IMR-90 (cell line): Measurements from ENCODE around the gene ENHO. TPM values are rescaled to one million over a fixed set of nuclear protein-coding genes. Genes with fewer than 3 reads are reported as not detected.

Experiments
- ATAC-seq: fragments of 200-7000 bp; cut with Tn5 transposase; 2 replicates; pipeline ENCODE4 v1.9.1; 2020; ENCODE audit warnings: low read depth, mild to moderate bottlenecking, moderate library complexity
- BruUV-seq: library from RNA; stranded (reverse); fragments of 400-500 nt; replicated peaks from 2 replicates; lab custom pipeline; 2021; lab: Mats Ljungman, UMichigan
- CTCF ChIA-PET: fragments of 300-600 bp; formaldehyde crosslinking; extraction: SDS; loops from one replicate; lab custom pipeline; 2021; ENCODE audit warnings: antibody characterized with exemption; lab: Yijun Ruan, JAX
- POLR2A ChIA-PET: fragments of 300-600 bp; sonication (Branson Sonifier 250); formaldehyde crosslinking; loops from one replicate; lab custom pipeline; 2022; ENCODE audit warnings: antibody characterized with exemption; ENCODE audit not compliant: unreplicated experiment; lab: Charles Lee
- DNase-seq: peaks from one replicate; pipeline ENCODE4 v3.0.0; 2013
- H2AFZ ChIP-seq: replicated peaks from 2 replicates; pipeline ENCODE3; 2013; ENCODE audit warnings: low read length, mild to moderate bottlenecking; ENCODE audit not compliant: poor library complexity
- H2AK5ac ChIP-seq: 2 replicates; pipeline ENCODE4 v1.6.1; 2013; ENCODE audit warnings: low read depth, low read length, inconsistent platforms
- H2AK9ac ChIP-seq: replicated peaks from 2 replicates; pipeline ENCODE3; 2013; ENCODE audit warnings: mild to moderate bottlenecking, low read depth, low read length, moderate library complexity; ENCODE audit not compliant: poor library complexity
- H2BK120ac ChIP-seq: 2 replicates; pipeline ENCODE4 v1.6.1; 2013; ENCODE audit warnings: low read depth, low read length, inconsistent platforms
- H2BK15ac ChIP-seq: 3 replicates; pipeline ENCODE4 v1.6.1; 2013; ENCODE audit warnings: low read depth, low read length, inconsistent platforms
- H2BK20ac ChIP-seq: 2 replicates; pipeline ENCODE4 v1.6.1; 2013; ENCODE audit warnings: low read depth, mild to moderate bottlenecking, inconsistent platforms, low read length, moderate library complexity
- H2BK5ac ChIP-seq: 2 replicates; pipeline ENCODE4 v1.6.1; 2013; ENCODE audit warnings: mild to moderate bottlenecking, low read depth, low read length, inconsistent platforms; ENCODE audit not compliant: poor library complexity, severe bottlenecking
- H3K14ac ChIP-seq: replicated peaks from 2 replicates; pipeline ENCODE4 v1.6.1; 2013; ENCODE audit warnings: low read depth, low read length, inconsistent platforms
- H3K18ac ChIP-seq: 2 replicates; pipeline ENCODE4 v1.6.1; 2013; ENCODE audit warnings: low read depth, low read length, control low read depth
- H3K23ac ChIP-seq: 2 replicates; pipeline ENCODE4 v1.6.1; 2013; ENCODE audit warnings: low read depth, low read length, inconsistent platforms
- H3K27ac ChIP-seq: 2 replicates; pipeline ENCODE4 v1.5.1; 2013; ENCODE audit warnings: mild to moderate bottlenecking, control low read depth, low read length; ENCODE audit not compliant: insufficient read depth
- H3K27me3 ChIP-seq: 2 replicates; pipeline ENCODE4 v1.6.1; 2013; ENCODE audit warnings: low read length; ENCODE audit not compliant: control insufficient read depth, insufficient read depth
- H3K36me3 ChIP-seq: 2 replicates; pipeline ENCODE4 v1.6.1; 2013; ENCODE audit warnings: low read length, mixed read lengths; ENCODE audit not compliant: control insufficient read depth, insufficient read depth
- H3K4ac ChIP-seq: 2 replicates; pipeline ENCODE4 v1.6.1; 2013; ENCODE audit warnings: low read depth, low read length, inconsistent platforms
- H3K4me1 ChIP-seq: 2 replicates; pipeline ENCODE4 v1.6.1; 2013; ENCODE audit warnings: low read length, mixed read lengths; ENCODE audit not compliant: control insufficient read depth, insufficient read depth
- H3K4me2 ChIP-seq: 2 replicates; pipeline ENCODE4 v1.6.1; 2013; ENCODE audit warnings: low read depth, mild to moderate bottlenecking, control low read depth, low read length, moderate library complexity
- H3K4me3 ChIP-seq: 2 replicates; pipeline ENCODE4 v1.5.1; 2013; ENCODE audit warnings: low read depth, mild to moderate bottlenecking, control low read depth, low read length, moderate library complexity; ENCODE audit not compliant: insufficient read depth
- H3K56ac ChIP-seq: 2 replicates; pipeline ENCODE4 v1.6.1; 2013; ENCODE audit warnings: low read length, inconsistent platforms; ENCODE audit not compliant: insufficient read depth; ENCODE audit errors: extremely low read depth
- H3K79me1 ChIP-seq, 2 experiments: 2 replicates each; pipeline ENCODE4 v1.6.1; 2013; ENCODE audit warnings: low read length in 2 of 2, inconsistent platforms in 1 of 2, low read depth in 1 of 2
- H3K9ac ChIP-seq: 2 replicates; pipeline ENCODE4 v1.6.1; 2013; ENCODE audit warnings: low read depth, low read length, control low read depth
- H3K9me1 ChIP-seq: 2 replicates; pipeline ENCODE4 v1.6.1; 2013; ENCODE audit warnings: low read length, inconsistent platforms; ENCODE audit not compliant: insufficient read depth
- H3K9me3 ChIP-seq: 2 replicates; pipeline ENCODE4 v1.6.1; 2013; ENCODE audit warnings: low read length; ENCODE audit not compliant: control insufficient read depth, insufficient read depth
- H4K20me1 ChIP-seq: 2 replicates; pipeline ENCODE4 v1.6.1; 2013; ENCODE audit warnings: low read length, inconsistent platforms; ENCODE audit not compliant: insufficient read depth
- H4K5ac ChIP-seq: 2 replicates; pipeline ENCODE4 v1.6.1; 2013; ENCODE audit warnings: mild to moderate bottlenecking, low read depth, low read length, control low read depth
- H4K8ac ChIP-seq, 2 experiments: 2 replicates each; pipeline ENCODE4 v1.6.1; 2013; ENCODE audit warnings: low read depth in 2 of 2, low read length in 2 of 2, control low read depth in 1 of 2, inconsistent platforms in 1 of 2
- H4K91ac ChIP-seq: 2 replicates; pipeline ENCODE4 v1.6.1; 2013; ENCODE audit warnings: low read depth, low read length, inconsistent platforms; ENCODE audit not compliant: insufficient read depth
- CEBPB ChIP-seq: IDR thresholded peaks from 2 replicates; pipeline ENCODE4 v1.6.1; 2012; ENCODE audit warnings: low read depth, low read length, improper control_type of control experiment
- MAFK ChIP-seq: IDR thresholded peaks from 2 replicates; pipeline ENCODE4 v1.6.1; 2012; ENCODE audit warnings: low read depth, low read length, improper control_type of control experiment
- MAZ ChIP-seq: IDR thresholded peaks from 2 replicates; pipeline ENCODE4 v1.6.1; 2012; ENCODE audit warnings: low read depth, mild to moderate bottlenecking, low read length, improper control_type of control experiment, moderate library complexity, borderline replicate concordance
- MXI1 ChIP-seq: IDR thresholded peaks from 2 replicates; pipeline ENCODE4 v1.6.1; 2012; ENCODE audit warnings: low read depth, mild to moderate bottlenecking, low read length, moderate library complexity, borderline replicate concordance
- NFE2L2 ChIP-seq: fragments of 150-350 bp; IDR thresholded peaks from 2 replicates; pipeline ENCODE4 v1.6.1; 2016; ENCODE audit warnings: low read depth, mild to moderate bottlenecking, low read length
- RAD21 ChIP-seq: IDR thresholded peaks from 2 replicates; pipeline ENCODE4 v1.6.1; 2012; ENCODE audit warnings: low read length, improper control_type of control experiment
- RCOR1 ChIP-seq: IDR thresholded peaks from 2 replicates; pipeline ENCODE4 v1.6.1; 2012; ENCODE audit warnings: mild to moderate bottlenecking, low read length, improper control_type of control experiment; ENCODE audit not compliant: insufficient replicate concordance
- WGBS, 2 experiments: methylation state at CpG; one replicate each; pipeline versions ENCODE4 v1.1.5 to v1.1.7; 2013; ENCODE audit warnings: missing lambda C conversion rate in 2 of 2; ENCODE audit not compliant: insufficient read length in 1 of 2; ENCODE audit errors: extremely low coverage in 2 of 2; 5-methylcytosine and 5-hydroxymethylcytosine counted together
- dilution Hi-C: fragments of 300-500 bp; cut with HindIII; formaldehyde crosslinking; loops from one replicate; pipeline ENCODE4 v1.14.3; 2018; ENCODE audit warnings: low sequenced_read_pairs; ENCODE audit not compliant: unreplicated experiment
- in situ Hi-C: fragments of 300-500 bp; cut with MboI; formaldehyde crosslinking; loops from 3 replicates; pipeline ENCODE4 v1.14.3; 2019; ENCODE audit warnings: low sequenced_read_pairs, inconsistent platforms, mixed read lengths
- intact Hi-C: fragments of 100-400 bp; cut with micrococcal nuclease; formaldehyde crosslinking; loops from 2 replicates; pipeline ENCODE4 v1.10.0; 2022
- polyA plus RNA-seq, 3 experiments: library from polyadenylated mRNA; depleted of rRNA; stranded (reverse); fragments of >200 nt; gene quantifications; 2 replicates each; pipeline ENCODE4 v1.2.3, GENCODE V29; 2012; ENCODE audit warnings: low replicate concordance in 1 of 3
- total RNA-seq: library from RNA; depleted of rRNA; stranded (reverse); fragments of >200 nt; gene quantifications from 2 replicates; pipeline ENCODE4 v1.2.3, GENCODE V29; 2012
- TF ChIP-seq, protein P1 (sequence below): conservative IDR thresholded peaks from 2 replicates; pipeline ENCODE4 v1.5.1; 2012; ENCODE audit warnings: mild to moderate bottlenecking, low read depth, low read length, improper control_type of control experiment
- TF ChIP-seq, protein P2 (sequence below): fragments of 150-350 bp; IDR thresholded peaks from 2 replicates; pipeline ENCODE4 v1.6.1; 2017; ENCODE audit warnings: mild to moderate bottlenecking, antibody characterized with exemption, low read length, low read depth

The ENHO gene
- total and polyA plus RNA-seq, 2 of the 4 experiments (the other 2 are of a cell fraction): not detected

DNA sequence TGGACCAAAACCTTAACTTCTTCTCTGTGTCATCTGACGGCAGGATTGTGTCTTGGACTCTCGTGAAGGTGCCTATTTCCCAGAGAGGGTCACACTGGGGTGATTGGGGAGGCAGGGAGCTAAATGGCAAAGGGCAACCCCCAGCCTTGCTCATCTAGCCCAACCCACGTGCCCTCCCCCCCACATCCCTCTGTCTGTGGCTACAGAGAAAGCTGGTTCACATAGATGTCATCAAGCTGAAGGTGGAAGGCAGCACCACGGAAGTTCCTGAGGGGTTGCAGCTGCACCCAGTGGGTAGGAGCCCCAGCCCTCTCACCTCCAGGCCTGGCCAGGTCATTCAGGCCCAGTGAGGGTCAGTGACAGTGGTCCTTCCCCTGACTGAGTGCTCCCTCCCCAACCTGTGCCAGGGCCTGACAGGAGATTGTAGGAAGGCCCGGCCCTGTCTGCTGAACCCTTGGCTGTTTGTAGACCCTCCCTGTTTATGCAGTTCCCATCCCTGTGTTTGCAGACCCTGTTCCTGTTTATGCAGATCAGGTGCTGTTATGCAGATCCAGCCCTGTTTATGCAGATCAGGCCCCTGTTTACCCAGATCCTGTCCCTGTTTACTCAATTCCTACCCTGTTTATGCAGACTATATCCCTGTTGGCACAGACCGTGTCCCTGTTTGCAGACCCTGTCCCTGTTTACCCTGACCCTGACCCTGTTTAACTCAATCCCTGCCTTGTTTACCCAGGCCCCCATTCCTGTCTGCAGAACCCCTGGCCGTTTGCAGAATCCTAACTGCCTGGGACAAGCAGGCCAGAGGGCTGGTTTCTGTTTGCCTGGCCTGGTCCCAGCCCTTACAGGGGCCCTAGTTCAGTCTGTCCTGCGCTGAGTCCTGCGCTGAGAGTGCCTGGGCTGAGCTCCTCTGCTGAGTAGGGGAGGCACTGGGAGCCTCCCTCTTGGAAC lies 10.4 kb downstream of the ENHO start (continued):
- no peak for TF ChIP-seq RAD21

DNA sequence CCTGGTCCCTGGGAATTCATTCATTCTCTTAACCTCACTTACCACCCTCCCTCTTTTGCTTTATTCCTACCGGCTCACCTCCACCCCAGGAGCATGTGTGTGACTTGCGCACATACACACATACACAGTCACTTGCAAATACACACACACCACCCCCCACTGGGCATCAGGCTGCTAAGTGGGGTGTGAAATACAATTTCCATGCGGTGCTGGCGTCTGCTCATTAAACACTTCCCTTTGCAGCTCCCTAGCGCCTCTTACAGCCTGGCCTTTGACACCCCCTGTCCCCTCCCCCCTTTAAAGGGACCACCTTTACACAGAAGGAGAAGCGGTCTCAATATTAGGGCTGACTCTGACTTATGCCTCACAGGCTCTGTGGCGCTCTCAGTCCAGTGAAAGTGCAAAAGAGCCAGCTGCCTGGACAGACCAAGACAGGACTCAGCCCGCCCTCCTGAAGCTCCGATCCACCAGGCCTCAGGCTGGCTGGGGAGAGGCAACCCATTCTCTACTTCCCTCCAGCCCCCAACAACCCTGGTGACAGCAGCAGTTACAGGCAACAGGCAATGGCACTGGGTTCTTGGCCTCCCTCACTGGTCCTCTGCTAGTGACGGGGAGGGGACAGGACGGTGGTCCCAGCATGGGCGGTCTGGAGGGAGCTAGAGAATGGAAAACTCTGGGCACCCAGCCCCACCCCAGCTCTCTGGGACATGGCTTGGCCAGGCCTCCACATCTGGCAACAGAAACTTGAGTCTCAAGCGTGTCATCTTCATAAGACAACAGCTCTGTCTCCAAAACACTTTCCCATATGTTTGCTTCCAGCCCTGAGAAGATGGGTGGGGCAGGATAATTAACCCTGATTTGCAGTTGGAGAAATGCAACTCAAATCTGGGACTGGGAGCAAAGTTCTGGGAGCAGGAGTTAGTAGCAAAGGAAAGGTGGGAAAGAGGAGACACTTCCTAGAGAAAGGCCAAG lies 12.0 kb downstream of the ENHO start:
- H3K4me1 ChIP-seq: no peaks in the 10 kb centered on the region
- H4K20me1 ChIP-seq: no peaks in the 10 kb centered on the region
- TF ChIP-seq NFE2L2 (no peak), RAD21 (no peak), RCOR1 (no peak), MAFK (no peak), CEBPB (no peak), MAZ (no peak), MXI1 (no peak)
- TF ChIP-seq, protein P1, sequence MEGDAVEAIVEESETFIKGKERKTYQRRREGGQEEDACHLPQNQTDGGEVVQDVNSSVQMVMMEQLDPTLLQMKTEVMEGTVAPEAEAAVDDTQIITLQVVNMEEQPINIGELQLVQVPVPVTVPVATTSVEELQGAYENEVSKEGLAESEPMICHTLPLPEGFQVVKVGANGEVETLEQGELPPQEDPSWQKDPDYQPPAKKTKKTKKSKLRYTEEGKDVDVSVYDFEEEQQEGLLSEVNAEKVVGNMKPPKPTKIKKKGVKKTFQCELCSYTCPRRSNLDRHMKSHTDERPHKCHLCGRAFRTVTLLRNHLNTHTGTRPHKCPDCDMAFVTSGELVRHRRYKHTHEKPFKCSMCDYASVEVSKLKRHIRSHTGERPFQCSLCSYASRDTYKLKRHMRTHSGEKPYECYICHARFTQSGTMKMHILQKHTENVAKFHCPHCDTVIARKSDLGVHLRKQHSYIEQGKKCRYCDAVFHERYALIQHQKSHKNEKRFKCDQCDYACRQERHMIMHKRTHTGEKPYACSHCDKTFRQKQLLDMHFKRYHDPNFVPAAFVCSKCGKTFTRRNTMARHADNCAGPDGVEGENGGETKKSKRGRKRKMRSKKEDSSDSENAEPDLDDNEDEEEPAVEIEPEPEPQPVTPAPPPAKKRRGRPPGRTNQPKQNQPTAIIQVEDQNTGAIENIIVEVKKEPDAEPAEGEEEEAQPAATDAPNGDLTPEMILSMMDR: no peak
- TF ChIP-seq, protein P2, sequence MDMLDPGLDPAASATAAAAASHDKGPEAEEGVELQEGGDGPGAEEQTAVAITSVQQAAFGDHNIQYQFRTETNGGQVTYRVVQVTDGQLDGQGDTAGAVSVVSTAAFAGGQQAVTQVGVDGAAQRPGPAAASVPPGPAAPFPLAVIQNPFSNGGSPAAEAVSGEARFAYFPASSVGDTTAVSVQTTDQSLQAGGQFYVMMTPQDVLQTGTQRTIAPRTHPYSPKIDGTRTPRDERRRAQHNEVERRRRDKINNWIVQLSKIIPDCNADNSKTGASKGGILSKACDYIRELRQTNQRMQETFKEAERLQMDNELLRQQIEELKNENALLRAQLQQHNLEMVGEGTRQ: no peak
- no peak overlapping the region for H2BK120ac ChIP-seq
- H3K4me3 ChIP-seq: no peak overlapping the region
- no peaks in the 10 kb centered on the region for H3K9me1 ChIP-seq
- BruUV-seq: no TSS peak
- H3K23ac ChIP-seq: no peak overlapping the region
- no peak overlapping the region for H3K14ac ChIP-seq
- no peak overlapping the region for H3K9ac ChIP-seq
- H4K91ac ChIP-seq: no peak overlapping the region
- dilution Hi-C loops (no loop called here), intact Hi-C loops (no loop called here), in situ Hi-C loops (no loop called here)
- H3K4me2 ChIP-seq: no peak overlapping the region
- no peak overlapping the region for H3K27ac ChIP-seq
- H3K9me3 ChIP-seq: no peaks in the 10 kb centered on the region
- H3K56ac ChIP-seq: no peak overlapping the region
- H4K5ac ChIP-seq: no peak overlapping the region
- no peak overlapping the region for H3K18ac ChIP-seq
- no peaks in the 10 kb centered on the region for H3K79me1 ChIP-seq
- no peak overlapping the region for H4K8ac ChIP-seq
- no peak overlapping the region for H2BK20ac ChIP-seq
- no peak overlapping the region for H2AK5ac ChIP-seq
- ChIA-PET CTCF (no interaction called here), POLR2A (no interaction called here)
- 0% methylated on average over 1 of the region's 13 CpGs; no CpG with 5 or more reads in 1 of the 2 experiments for WGBS, 2 experiments
- H3K36me3 ChIP-seq: no peaks in the 10 kb centered on the region
- no peak overlapping the region for H2BK5ac ChIP-seq
- H2AK9ac ChIP-seq: no peak overlapping the region
- DNase-seq: no peak
- no peak overlapping the region for H2BK15ac ChIP-seq
- peak overlapping the region; percentile 23 for H2AFZ ChIP-seq
- ATAC-seq: no peak
- H3K4ac ChIP-seq: no peak overlapping the region
- H3K27me3 ChIP-seq: peaks cover 49% of the 10 kb centered on the region
